GM12878 (cell line): ENCODE data around the gene LDB2. TPM values are rescaled to one million over a fixed set of nuclear protein-coding genes. Genes with fewer than 3 reads are reported as not detected.

ENCODE experiments used
- ATAC-seq: fragments of 200-7000 bp; cut with Tn5 transposase; 3 replicates; pipeline ENCODE4 v1.9.1; 2020; ENCODE audit warnings: mild to moderate bottlenecking, moderate library complexity
- BruUV-seq: library from RNA; stranded (reverse); fragments of 400-500 nt; replicated peaks from 2 replicates; lab custom pipeline; 2021; lab: Mats Ljungman, UMichigan
- CTCF ChIA-PET: fragments of 300-600 bp; sonication (Branson Sonifier 250); formaldehyde crosslinking; extraction: SDS; loops from one replicate; lab custom pipeline; 2021; ENCODE audit warnings: inconsistent platforms; lab: Yijun Ruan, JAX
- POLR2A ChIA-PET: fragments of 350-600 bp; formaldehyde crosslinking; extraction: SDS; loops from one replicate; lab custom pipeline; 2021; ENCODE audit warnings: inconsistent platforms; lab: Charles Lee
- RAD21 ChIA-PET: fragments of 300-600 bp; sonication (Branson Sonifier 250); formaldehyde crosslinking; loops from one replicate; lab custom pipeline; 2023; ENCODE audit warnings: antibody characterized with exemption; ENCODE audit not compliant: unreplicated experiment; lab: Charles Lee
- SMC1A ChIA-PET: fragments of 300-600 bp; sonication (Branson Sonifier 250); formaldehyde crosslinking; loops from one replicate; lab custom pipeline; 2023; ENCODE audit not compliant: unreplicated experiment, uncharacterized antibody; lab: Charles Lee
- DNase-seq: peaks from one replicate; pipeline ENCODE4 v3.0.0-alpha.2; 2011; ENCODE audit warnings: low read depth, low spot score
- FAIRE-seq: peaks from 3 replicates; lab custom pipeline; 2011; peaks lifted over from hg19 to GRCh38; lab: Jason Lieb, UNC
- H2AFZ ChIP-seq: 2 replicates; pipeline ENCODE4 v1.6.0; 2011; ENCODE audit warnings: low read depth, low read length, control low read depth; ENCODE audit not compliant: control insufficient read depth
- H3K27ac ChIP-seq: 2 replicates; pipeline ENCODE4 v1.5.1; 2011; ENCODE audit warnings: control low read depth; ENCODE audit not compliant: control insufficient read depth, insufficient read depth
- H3K27me3 ChIP-seq, 2 experiments: replicated peaks in 1 of 2; 2 replicates each; pipeline versions ENCODE4 v1.6.0 to v1.6.1; 2011; ENCODE audit warnings: low read length in 1 of 2; ENCODE audit not compliant: control insufficient read depth in 2 of 2, insufficient read depth in 2 of 2
- H3K36me3 ChIP-seq, 2 experiments: 2 replicates each; pipeline ENCODE4 v1.5.1; 2011; ENCODE audit warnings: low read length in 1 of 2; ENCODE audit not compliant: control insufficient read depth in 2 of 2, insufficient read depth in 2 of 2
- H3K4me1 ChIP-seq: 2 replicates; pipeline ENCODE4 v1.6.1; 2011; ENCODE audit warnings: mild to moderate bottlenecking, low read length, moderate library complexity, mixed read lengths; ENCODE audit not compliant: control insufficient read depth, insufficient read depth
- H3K4me2 ChIP-seq: 2 replicates; pipeline ENCODE4 v1.6.0; 2011; ENCODE audit warnings: control low read depth; ENCODE audit not compliant: control insufficient read depth, insufficient read depth
- H3K4me3 ChIP-seq: fragments of 200-600 bp; sonication (generic); 2 replicates; pipeline ENCODE4 v1.5.1; 2016
- H3K79me2 ChIP-seq: 2 replicates; pipeline ENCODE4 v1.6.0; 2011; ENCODE audit warnings: low read length; ENCODE audit not compliant: control insufficient read depth, insufficient read depth
- H3K9ac ChIP-seq: 2 replicates; pipeline ENCODE4 v1.8.0; 2011; ENCODE audit warnings: low read length, control low read depth, mixed read lengths; ENCODE audit not compliant: control insufficient read depth, insufficient read depth
- H3K9me3 ChIP-seq: replicated peaks from 3 replicates; pipeline ENCODE4 v1.5.1; 2011; ENCODE audit warnings: mild to moderate bottlenecking, low read length; ENCODE audit not compliant: control insufficient read depth, insufficient read depth
- H4K20me1 ChIP-seq: 2 replicates; pipeline ENCODE4 v1.6.0; 2011; ENCODE audit not compliant: control insufficient read depth, insufficient read depth
- BCL11A ChIP-seq: IDR thresholded peaks from 2 replicates; pipeline ENCODE4 v1.6.1; 2011; ENCODE audit warnings: low read depth, low read length
- KAT2A ChIP-seq: conservative IDR thresholded peaks from 2 replicates; pipeline ENCODE4 v1.6.1; 2011; ENCODE audit warnings: low read depth, low read length; ENCODE audit not compliant: control insufficient read depth
- MXI1 ChIP-seq: fragments of 150-350 bp; IDR thresholded peaks from 2 replicates; pipeline ENCODE4 v1.6.1; 2011; ENCODE audit warnings: low read depth, mild to moderate bottlenecking, inconsistent platforms, low read length, improper control_type of control experiment
- PAX8 ChIP-seq: fragments of 450-650 bp; IDR thresholded peaks from 2 replicates; pipeline ENCODE4 v1.6.1; 2017; ENCODE audit warnings: mild to moderate bottlenecking, moderate library complexity
- RELA ChIP-seq: fragments of 450-650 bp; IDR thresholded peaks from 2 replicates; pipeline ENCODE4 v1.8.0; 2014; ENCODE audit warnings: borderline replicate concordance; ENCODE audit not compliant: partially characterized antibody
- SREBF2 ChIP-seq: IDR thresholded peaks from 2 replicates; pipeline ENCODE4 v1.6.1; 2012; ENCODE audit warnings: mild to moderate bottlenecking, low read length
- WGBS: methylation state at CpG from one replicate; pipeline ENCODE4 v1.1.6; 2016; ENCODE audit warnings: low lambda C conversion rate; ENCODE audit not compliant: insufficient replicate concordance, insufficient coverage; ENCODE audit errors: missing lambda C conversion rate; 5-methylcytosine and 5-hydroxymethylcytosine counted together
- in situ Hi-C: fragments of 300-500 bp; cut with MboI; formaldehyde crosslinking; loops from 9 replicates; pipeline ENCODE4 v1.14.3; 2018; ENCODE audit warnings: mixed read lengths
- intact Hi-C: fragments of 100-400 bp; cut with micrococcal nuclease; formaldehyde crosslinking; loops from one replicate; pipeline ENCODE4 v1.14.2; 2022; ENCODE audit not compliant: unreplicated experiment
- polyA plus RNA-seq, 11 experiments: library from polyadenylated mRNA; depleted of rRNA in 4 of 11; unstranded in 6 of 11; stranded (reverse) in 5 of 11; fragments of >200 nt; fragmentation: Nextera tagmentation in 4 of 11; fragmentation: Illumina TruSeq in 1 of 11; extraction: Ambion mirVana in 4 of 11; extraction: Trizol in 1 of 11; gene quantifications; 1 replicate in 1 of 11; 2 replicates in 10 of 11; pipeline versions ENCODE4 v1.2.1 to v1.2.3, GENCODE V29; 2011 to 2016; ENCODE audit warnings: inconsistent platforms in 2 of 11, missing spikeins in 2 of 11, low read depth in 1 of 11
- total RNA-seq, 4 experiments: library from RNA; depleted of rRNA in 3 of 4; stranded (reverse); fragments of >200 nt in 3 of 4; fragmentation: Illumina TruSeq in 1 of 4; extraction: Trizol in 1 of 4; gene quantifications; 2 replicates each; pipeline versions ENCODE4 v1.2.1 to v1.2.3, GENCODE V29; 2013 to 2021
- TF ChIP-seq, protein P1 (sequence below): fragments of 450-650 bp; conservative IDR thresholded peaks from 2 replicates; pipeline ENCODE4 v1.6.1; 2017; ENCODE audit warnings: mild to moderate bottlenecking, moderate library complexity
- TF ChIP-seq, protein P2 (sequence below): fragments of 450-650 bp; IDR thresholded peaks from 2 replicates; pipeline ENCODE4 v1.6.1; 2017; ENCODE audit warnings: mild to moderate bottlenecking, moderate library complexity

The LDB2 gene
- total and polyA plus RNA-seq, 10 of the 15 experiments (the other 5 are each of a cell fraction or from before 2014, with no cell fraction given) = 0.15 TPM; not detected in 9

DNA sequence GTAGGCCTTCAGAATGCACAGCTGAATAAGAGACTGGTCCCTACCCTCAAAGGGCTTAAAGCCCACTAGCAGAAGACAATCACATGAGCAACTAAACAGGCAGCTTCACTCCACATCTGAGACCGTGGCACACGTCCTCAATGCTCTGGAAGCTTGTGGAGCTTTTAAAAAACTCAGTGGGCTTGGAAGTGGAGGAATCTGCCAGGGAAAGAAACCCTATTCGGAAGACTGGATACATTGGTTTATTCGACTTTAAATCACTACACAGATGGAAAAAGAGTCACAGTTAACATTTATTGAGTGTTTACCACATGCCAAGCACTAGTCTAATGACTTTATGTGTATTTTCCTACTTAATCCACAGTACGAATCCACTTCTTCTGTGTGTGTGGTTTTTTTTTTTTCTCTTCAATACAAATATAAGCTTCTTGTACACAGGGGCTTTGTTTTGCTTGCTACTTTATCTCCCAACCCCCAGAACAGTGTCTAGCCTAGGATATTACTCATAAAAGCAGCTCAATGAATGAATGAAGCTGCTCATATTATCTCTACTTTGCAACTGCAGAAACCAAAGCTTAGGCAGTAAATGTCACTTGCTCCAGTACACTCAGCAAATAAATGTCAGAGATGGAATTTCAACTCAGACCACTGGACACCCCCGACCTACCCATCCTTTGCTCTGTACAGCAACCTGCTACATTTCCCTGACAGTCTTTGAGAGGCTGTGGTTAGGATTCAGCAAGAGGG is 137.7 kb downstream of the LDB2 start (continued):
- TF ChIP-seq KAT2A = no peak

DNA sequence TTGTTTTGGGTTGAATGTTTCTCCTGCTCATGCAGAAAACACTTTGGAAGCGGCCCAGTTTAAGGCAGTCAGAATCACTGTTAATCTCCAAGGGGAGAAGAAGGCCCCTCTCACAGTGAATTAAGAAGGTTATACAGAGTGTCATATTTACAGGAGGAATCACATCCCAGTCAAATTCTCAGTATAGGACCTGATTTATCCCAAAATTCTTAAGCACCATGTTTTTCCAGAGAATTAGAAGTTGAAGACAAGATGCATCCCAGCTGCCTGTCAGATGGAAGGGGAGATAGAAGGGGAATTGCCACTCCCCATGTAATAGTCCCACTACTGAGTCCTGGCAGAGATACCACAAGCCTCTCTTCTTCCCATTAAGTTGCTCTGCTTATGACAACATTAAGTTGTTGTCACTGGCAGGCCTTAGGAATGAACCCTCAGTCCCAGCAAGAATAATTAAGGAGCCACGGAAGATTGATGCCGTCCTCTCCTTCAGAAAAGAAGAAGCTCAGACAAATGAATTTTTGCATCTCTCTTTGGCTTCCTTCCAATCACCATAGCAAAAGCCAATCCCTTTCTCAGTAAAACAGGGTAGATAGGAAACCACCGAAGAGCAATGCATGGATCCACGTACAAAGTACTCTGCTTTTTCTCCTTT is 138.4 kb downstream of the LDB2 start:
- Histone ChIP-seq H3K4me2 (no peak overlapping the region), H4K20me1 (no peaks in the 10 kb centered on the region), H3K9ac (no peak overlapping the region), H2AFZ (no peak overlapping the region), H3K4me3 (no peak overlapping the region), H3K79me2 (no peaks in the 10 kb centered on the region), H3K9me3 (no peaks in the 10 kb centered on the region), H3K36me3 (no peaks in the 10 kb centered on the region), H3K27ac (no peak overlapping the region), H3K4me1 (no peaks in the 10 kb centered on the region), H3K27me3 (no peaks in the 10 kb centered on the region)
- SMC1A ChIA-PET = no interaction called here
- RAD21 ChIA-PET = no interaction called here
- intact Hi-C loops = no loop called here
- no peak for DNase-seq
- CTCF ChIA-PET = interaction anchor here (1.2 kb wide), 1 partner anchor 18 kb away, joined by 3 read pairs; no protein-coding TSS in a partner anchor
- BruUV-seq = no TSS peak
- FAIRE-seq = no peak
- ATAC-seq = no peak
- 39% methylated on average over 5 of the region's 5 CpGs for WGBS
- TF ChIP-seq SREBF2 = no peak
- POLR2A ChIA-PET = no interaction called here
- in situ Hi-C loops = no loop called here

DNA sequence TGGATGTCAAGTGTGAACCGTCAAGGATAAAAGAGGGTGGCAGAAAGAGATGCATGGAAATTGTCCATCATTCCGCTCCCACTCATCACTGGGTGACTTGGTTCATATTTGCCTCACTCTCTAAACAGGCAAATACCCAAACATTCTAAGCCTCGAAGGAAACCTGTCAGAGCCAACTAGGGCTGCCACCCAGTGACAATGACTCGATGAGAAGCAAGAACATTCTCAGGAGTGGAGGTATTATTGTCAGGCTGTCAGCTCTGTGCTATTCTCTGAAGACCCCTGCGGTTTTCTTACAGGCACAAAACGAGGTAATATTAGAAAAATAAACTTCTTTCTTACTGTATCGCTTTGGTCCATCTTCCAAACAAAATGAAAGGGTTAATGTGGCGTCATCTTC is 139.6 kb downstream of the LDB2 start:
- RAD21 ChIA-PET = no interaction called here
- no peak overlapping the region for H2AFZ ChIP-seq
- DNase-seq (no peak), FAIRE-seq (no peak), ATAC-seq (no peak)
- no peaks in the 10 kb centered on the region for H3K79me2 ChIP-seq
- CTCF ChIA-PET = no interaction called here
- no peak overlapping the region for H3K9ac ChIP-seq
- H3K4me1 ChIP-seq = no peaks in the 10 kb centered on the region
- no TSS peak for BruUV-seq
- H3K4me2 ChIP-seq = no peak overlapping the region
- H3K27ac ChIP-seq = no peak overlapping the region
- POLR2A ChIA-PET = no interaction called here
- H3K36me3 ChIP-seq = no peaks in the 10 kb centered on the region
- H3K4me3 ChIP-seq = no peak overlapping the region
- intact Hi-C loops (no loop called here), in situ Hi-C loops (no loop called here)
- 15% methylated on average over 8 of the region's 8 CpGs for WGBS
- SMC1A ChIA-PET = interaction anchor here (0.6 kb wide), 1 partner anchor 43 kb away, joined by 3 read pairs; no protein-coding TSS in a partner anchor
- no peaks in the 10 kb centered on the region for H3K9me3 ChIP-seq
- H4K20me1 ChIP-seq = no peaks in the 10 kb centered on the region
- H3K27me3 ChIP-seq = no peaks in the 10 kb centered on the region
- TF ChIP-seq RELA (no peak), BCL11A (no peak), PAX8 (no peak), MXI1 (no peak)
- TF ChIP-seq, protein P1, sequence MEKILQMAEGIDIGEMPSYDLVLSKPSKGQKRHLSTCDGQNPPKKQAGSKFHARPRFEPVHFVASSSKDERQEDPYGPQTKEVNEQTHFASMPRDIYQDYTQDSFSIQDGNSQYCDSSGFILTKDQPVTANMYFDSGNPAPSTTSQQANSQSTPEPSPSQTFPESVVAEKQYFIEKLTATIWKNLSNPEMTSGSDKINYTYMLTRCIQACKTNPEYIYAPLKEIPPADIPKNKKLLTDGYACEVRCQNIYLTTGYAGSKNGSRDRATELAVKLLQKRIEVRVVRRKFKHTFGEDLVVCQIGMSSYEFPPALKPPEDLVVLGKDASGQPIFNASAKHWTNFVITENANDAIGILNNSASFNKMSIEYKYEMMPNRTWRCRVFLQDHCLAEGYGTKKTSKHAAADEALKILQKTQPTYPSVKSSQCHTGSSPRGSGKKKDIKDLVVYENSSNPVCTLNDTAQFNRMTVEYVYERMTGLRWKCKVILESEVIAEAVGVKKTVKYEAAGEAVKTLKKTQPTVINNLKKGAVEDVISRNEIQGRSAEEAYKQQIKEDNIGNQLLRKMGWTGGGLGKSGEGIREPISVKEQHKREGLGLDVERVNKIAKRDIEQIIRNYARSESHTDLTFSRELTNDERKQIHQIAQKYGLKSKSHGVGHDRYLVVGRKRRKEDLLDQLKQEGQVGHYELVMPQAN = no peak
- TF ChIP-seq, protein P2, sequence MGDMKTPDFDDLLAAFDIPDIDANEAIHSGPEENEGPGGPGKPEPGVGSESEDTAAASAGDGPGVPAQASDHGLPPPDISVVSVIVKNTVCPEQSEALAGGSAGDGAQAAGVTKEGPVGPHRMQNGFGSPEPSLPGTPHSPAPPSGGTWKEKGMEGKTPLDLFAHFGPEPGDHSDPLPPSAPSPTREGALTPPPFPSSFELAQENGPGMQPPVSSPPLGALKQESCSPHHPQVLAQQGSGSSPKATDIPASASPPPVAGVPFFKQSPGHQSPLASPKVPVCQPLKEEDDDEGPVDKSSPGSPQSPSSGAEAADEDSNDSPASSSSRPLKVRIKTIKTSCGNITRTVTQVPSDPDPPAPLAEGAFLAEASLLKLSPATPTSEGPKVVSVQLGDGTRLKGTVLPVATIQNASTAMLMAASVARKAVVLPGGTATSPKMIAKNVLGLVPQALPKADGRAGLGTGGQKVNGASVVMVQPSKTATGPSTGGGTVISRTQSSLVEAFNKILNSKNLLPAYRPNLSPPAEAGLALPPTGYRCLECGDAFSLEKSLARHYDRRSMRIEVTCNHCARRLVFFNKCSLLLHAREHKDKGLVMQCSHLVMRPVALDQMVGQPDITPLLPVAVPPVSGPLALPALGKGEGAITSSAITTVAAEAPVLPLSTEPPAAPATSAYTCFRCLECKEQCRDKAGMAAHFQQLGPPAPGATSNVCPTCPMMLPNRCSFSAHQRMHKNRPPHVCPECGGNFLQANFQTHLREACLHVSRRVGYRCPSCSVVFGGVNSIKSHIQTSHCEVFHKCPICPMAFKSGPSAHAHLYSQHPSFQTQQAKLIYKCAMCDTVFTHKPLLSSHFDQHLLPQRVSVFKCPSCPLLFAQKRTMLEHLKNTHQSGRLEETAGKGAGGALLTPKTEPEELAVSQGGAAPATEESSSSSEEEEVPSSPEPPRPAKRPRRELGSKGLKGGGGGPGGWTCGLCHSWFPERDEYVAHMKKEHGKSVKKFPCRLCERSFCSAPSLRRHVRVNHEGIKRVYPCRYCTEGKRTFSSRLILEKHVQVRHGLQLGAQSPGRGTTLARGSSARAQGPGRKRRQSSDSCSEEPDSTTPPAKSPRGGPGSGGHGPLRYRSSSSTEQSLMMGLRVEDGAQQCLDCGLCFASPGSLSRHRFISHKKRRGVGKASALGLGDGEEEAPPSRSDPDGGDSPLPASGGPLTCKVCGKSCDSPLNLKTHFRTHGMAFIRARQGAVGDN = no peak
